ENCODE measurements around the gene GRM6. TPM values are rescaled to one million over a fixed set of nuclear protein-coding genes. Genes with fewer than 3 reads are reported as not detected.

Gene GRM6
- total RNA-seq, 1 experiment from 2014 or later, result not detected

- Histone ChIP-seq H3K36me3 (no peaks in the 10 kb centered on the region), H3K27me3 (no peaks in the 10 kb centered on the region), H3K4me3 (no peak overlapping the region), H3K27ac (no peak overlapping the region), H3K9me3 (replicated peaks) (no peaks in the 10 kb centered on the region), H3K4me1 (no peaks in the 10 kb centered on the region)
- DNase-seq, result no peak
Measured at GRCh38 chr5:178991190-178992145, 3.7 kb downstream of the GRM6 start.

DNA sequence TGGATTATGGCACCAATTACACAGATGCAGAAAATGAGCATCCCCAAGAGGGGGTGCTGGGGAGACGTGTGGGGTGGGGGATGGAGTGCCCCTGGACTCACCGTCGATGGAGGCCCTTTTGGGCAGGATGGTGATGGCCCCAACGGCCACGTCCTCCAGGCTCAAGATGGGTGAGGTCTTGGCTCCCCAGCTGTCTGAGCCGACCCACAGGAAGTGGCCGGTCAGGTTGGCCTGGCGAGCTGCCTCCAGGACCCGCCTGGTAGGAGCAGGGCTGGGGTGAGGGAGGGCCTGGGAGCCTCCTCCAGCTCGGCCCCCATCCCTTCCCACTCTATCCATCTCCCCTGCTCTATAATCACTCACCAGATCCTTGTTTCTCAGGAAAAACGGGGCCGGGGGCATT is 4.6 kb downstream of the GRM6 start:
- Histone ChIP-seq H3K27me3 (no peaks in the 10 kb centered on the region), H3K27ac (no peak overlapping the region), H3K9me3 (replicated peaks) (no peaks in the 10 kb centered on the region), H3K36me3 (no peaks in the 10 kb centered on the region), H3K4me3 (no peak overlapping the region), H3K4me1 (no peaks in the 10 kb centered on the region)
- DNase-seq, result no peak

DNA sequence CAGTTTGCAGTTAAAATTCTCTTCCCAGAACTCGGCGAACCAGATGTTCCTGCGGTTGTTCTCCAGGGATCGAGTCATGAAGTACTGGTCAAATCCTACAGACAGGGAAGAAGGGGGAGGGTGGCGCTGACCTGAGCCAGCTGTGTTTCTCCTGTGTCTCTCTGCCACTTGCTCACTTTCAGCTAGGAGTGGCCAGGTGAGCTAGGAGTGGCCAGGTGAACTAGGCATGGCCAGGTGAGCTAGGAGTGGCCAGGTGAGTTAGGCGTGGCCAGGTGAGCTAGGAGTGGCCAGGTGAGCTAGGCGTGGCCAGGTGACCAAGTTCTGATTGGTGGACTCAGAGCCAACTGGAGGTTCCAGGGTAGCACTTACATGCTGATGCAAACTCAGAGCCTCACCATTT is 5.8 kb downstream of the GRM6 start:
- DNase-seq, result no peak
- Histone ChIP-seq H3K27me3 (no peaks in the 10 kb centered on the region), H3K9me3 (replicated peaks) (no peaks in the 10 kb centered on the region), H3K4me3 (no peak overlapping the region), H3K4me1 (no peaks in the 10 kb centered on the region), H3K27ac (no peak overlapping the region), H3K36me3 (no peaks in the 10 kb centered on the region)

DNA sequence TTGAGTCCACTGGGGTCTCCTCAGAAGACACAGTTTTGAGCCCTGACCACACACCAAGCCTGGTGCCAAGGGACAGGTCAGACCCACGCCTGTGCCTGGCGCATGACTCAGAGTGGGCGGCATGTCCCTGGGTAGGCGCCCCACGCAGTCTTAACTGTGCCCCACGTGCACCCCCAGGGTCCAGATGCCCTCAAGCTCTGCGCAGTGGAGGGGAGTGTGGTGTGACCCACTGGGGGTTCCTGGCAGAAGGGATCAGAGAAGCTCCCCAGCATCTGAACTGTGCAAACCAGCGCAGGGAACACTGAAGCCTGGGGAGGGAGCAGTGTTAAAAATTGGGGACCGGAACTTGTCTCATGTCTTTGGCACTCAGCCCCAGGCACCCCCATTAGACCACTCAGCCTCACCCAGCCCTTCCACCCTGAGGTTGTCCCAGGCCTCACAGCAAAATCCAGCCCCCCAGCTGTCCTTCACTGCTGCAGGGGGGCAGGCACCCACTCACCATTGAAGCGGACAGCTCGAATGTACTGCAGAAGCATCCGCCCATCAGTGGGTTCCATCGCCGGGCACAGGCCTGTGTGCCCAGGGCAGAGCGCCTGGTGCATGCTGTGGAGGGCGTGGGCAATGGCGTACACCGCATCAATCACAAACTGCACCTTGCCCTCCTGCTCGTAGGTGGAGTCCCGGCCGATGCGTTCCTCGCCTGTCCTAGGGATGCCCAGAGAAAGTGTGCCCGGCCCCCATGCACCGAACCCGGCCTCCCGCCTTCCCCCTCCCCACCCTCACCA is 6.5 kb downstream of the GRM6 start:
- H3K9me3 ChIP-seq (replicated peaks), result no peaks in the 10 kb centered on the region

GRCh38 chr5:178986326-178986960 is 8.7 kb downstream of the GRM6 start:
- no peak overlapping the region for H3K4me3 ChIP-seq
- H3K9me3 ChIP-seq (replicated peaks), result no peaks in the 10 kb centered on the region
- no peak for DNase-seq
- H3K4me1 ChIP-seq, result no peaks in the 10 kb centered on the region
- H3K27me3 ChIP-seq, result no peaks in the 10 kb centered on the region
- H3K36me3 ChIP-seq, result no peaks in the 10 kb centered on the region
- no peak overlapping the region for H3K27ac ChIP-seq

More for the DNA sequence above, 6.5 kb downstream of the GRM6 start:
- no peak for DNase-seq
- no peak overlapping the region for H3K27ac ChIP-seq
- H3K4me3 ChIP-seq, result no peak overlapping the region
- H3K36me3 ChIP-seq, result no peaks in the 10 kb centered on the region
- H3K4me1 ChIP-seq, result no peaks in the 10 kb centered on the region
- no peaks in the 10 kb centered on the region for H3K27me3 ChIP-seq

GRCh38 chr5:178984145-178985072 is 10.7 kb downstream of the GRM6 start:
- Histone ChIP-seq H3K9me3 (replicated peaks) (no peaks in the 10 kb centered on the region), H3K4me1 (no peaks in the 10 kb centered on the region)

DNA sequence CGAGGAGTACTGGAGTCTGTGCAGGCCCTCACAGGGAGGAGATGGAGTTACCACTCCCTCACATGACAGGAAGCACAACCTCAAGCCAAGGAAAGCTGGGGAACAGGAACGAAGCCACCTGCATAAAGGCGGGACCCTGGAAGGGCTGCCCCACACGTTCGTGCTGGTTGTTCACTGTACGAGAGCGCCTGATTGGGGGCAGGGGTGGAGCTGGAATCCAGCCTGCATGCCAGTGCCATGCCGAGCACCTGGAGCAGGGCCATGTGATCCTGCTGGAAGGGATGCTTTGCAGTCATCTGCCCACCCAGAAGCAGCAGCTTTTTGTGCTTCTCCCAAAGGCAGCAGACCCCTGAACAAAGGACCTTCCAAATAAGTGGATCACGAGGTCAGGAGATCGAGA is 11.4 kb downstream of the GRM6 start:
- H3K27ac ChIP-seq, result no peak overlapping the region
- no peaks in the 10 kb centered on the region for H3K9me3 ChIP-seq (replicated peaks)
- no peaks in the 10 kb centered on the region for H3K36me3 ChIP-seq

More at GRCh38 chr5:178984145-178985072, 10.7 kb downstream of the GRM6 start:
- Histone ChIP-seq H3K27me3 (no peaks in the 10 kb centered on the region), H3K36me3 (no peaks in the 10 kb centered on the region), H3K4me3 (no peak overlapping the region), H3K27ac (no peak overlapping the region)
- no peak for DNase-seq

DNA sequence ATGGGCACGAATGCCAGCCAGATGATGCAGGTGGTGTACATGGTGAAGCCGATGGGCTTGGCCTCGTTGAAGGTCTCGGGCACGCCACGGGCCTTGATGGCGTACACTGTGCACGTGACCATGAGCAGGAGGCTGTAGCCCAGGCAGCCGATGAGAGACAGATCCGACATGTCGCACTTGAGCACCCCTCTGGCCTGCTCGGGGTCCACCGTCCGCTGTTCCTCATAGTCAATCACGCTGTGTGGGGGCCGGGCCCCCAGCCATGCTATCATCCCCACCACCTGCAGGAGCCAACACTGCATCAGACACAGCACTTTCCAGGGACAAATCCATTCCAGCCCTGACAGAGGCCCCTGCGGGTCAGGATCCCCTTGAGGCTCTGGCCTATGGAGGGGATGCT is 12.2 kb downstream of the GRM6 start:
- H3K36me3 ChIP-seq, result no peaks in the 10 kb centered on the region
- H3K4me1 ChIP-seq, result no peaks in the 10 kb centered on the region
- no peak for DNase-seq
- no peak overlapping the region for H3K4me3 ChIP-seq
- H3K27ac ChIP-seq, result no peak overlapping the region
- H3K9me3 ChIP-seq (replicated peaks), result no peaks in the 10 kb centered on the region
- H3K27me3 ChIP-seq, result no peaks in the 10 kb centered on the region

More for the DNA sequence above, 11.4 kb downstream of the GRM6 start:
- DNase-seq, result no peak
- no peak overlapping the region for H3K4me3 ChIP-seq
- H3K27me3 ChIP-seq, result no peaks in the 10 kb centered on the region
- H3K4me1 ChIP-seq, result no peaks in the 10 kb centered on the region

GRCh38 chr5:178981381-178981780 is 13.7 kb downstream of the GRM6 start:
- DNase-seq, result no peak
- Histone ChIP-seq H3K27me3 (no peaks in the 10 kb centered on the region), H3K4me3 (no peak overlapping the region), H3K4me1 (no peaks in the 10 kb centered on the region), H3K27ac (no peak overlapping the region), H3K36me3 (no peaks in the 10 kb centered on the region), H3K9me3 (replicated peaks) (no peaks in the 10 kb centered on the region)

DNA sequence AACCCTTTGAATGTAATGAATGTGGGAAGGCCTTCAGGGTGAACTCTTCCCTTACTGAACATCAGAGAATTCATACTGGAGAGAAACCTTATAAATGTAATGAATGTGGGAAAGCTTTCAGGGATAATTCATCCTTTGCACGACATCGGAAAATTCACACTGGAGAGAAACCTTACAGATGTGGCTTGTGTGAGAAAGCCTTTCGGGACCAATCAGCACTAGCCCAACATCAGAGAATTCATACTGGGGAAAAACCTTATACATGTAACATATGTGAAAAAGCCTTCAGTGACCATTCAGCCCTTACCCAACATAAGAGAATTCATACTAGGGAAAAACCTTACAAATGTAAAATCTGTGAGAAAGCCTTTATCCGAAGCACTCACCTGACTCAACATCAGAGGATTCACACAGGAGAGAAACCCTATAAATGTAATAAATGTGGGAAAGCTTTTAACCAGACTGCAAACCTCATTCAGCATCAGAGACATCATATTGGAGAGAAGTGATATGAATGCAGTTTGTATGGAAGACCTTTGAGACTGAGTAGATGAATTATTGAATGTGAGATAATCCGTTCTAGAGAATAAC is 29.6 kb downstream of the GRM6 start:
- DNase-seq, result no peak
- Histone ChIP-seq H3K36me3 (no peaks in the 10 kb centered on the region), H3K27me3 (no peaks in the 10 kb centered on the region), H3K9me3 (replicated peaks) (peaks cover 9% of the 10 kb centered on the region), H3K4me3 (no peak overlapping the region), H3K27ac (no peak overlapping the region), H3K4me1 (no peaks in the 10 kb centered on the region)

DNA sequence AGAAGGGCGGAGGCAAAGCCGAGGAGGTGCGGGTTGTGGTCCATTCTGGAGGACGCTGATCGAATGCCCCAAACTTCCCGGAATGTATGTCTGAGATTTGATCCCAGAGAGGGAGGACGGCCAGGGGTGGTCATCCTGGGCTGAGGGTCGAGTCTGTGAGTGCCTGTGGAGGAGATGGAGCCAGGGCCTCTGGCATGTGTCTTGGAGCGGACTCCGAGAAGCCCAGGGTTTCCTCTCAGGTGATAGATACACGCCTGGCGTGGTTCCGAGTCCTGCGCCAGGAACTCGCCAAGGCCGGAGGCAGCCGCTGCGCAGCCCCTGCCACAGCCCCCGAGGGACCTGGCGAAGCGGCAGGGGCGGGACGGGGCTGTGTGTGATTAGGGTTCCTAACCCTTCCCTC is 53.8 kb downstream of the GRM6 start:
- DNase-seq, result no peak
- Histone ChIP-seq H3K4me3 (no peak overlapping the region), H3K27ac (no peak overlapping the region), H3K9me3 (replicated peaks) (no peaks in the 10 kb centered on the region), H3K4me1 (no peaks in the 10 kb centered on the region), H3K27me3 (no peaks in the 10 kb centered on the region), H3K36me3 (no peaks in the 10 kb centered on the region)

DNA sequence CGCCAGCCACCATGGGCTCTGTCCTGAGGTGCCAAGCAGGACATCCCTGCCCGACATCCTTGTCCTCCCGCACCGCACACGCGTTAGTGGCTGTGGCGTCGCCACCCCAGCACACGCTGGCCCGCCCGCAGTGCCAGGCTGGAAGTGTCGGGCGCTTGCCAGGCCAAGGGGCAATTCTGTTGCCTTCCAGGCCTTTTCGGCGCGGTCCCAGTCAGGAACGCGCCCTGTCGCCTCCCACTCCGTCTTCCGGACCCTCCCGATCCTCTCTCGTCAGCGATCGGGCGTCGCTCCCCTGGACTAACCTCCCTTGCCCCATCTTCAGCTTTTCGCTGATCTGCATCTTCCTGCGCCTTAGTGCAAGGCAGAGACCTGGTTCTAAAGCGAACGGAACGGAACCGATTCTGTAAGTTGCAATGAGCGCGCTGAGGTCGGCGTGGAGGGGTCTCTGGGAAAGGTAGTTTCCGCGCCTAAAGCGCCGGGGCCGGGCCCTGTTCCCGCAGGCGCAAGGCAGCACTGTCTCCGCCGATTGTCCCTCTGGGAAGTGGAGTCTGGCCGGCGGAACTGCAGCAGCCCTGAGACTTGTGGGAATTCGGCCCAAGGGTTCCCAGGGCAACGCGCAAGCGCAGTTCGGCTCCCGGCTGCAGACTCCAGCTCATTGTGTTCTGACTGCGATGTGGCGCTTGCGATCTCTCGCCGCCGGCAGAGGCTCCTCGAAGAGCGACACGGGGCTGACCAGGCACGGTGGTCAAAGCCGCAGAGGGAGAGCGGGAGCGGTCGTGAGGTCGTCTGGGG is 54.4 kb downstream of the GRM6 start, which contains the start of gene ZNF454:
ZNF454 (plus strand) TSS at position 630 of the 792 bp plus-strand sequence. CDS start 1,594 bp downstream, outside the sequence.
- DNase-seq, result no peak
- H3K9me3 ChIP-seq (replicated peaks), result no peaks in the 10 kb centered on the region

More for the DNA sequence above, 54.4 kb downstream of the GRM6 start, which contains the start of gene ZNF454:
- Histone ChIP-seq H3K27me3 (no peaks in the 10 kb centered on the region), H3K4me1 (no peaks in the 10 kb centered on the region), H3K4me3 (no peak within 1 kb of the TSS), H3K36me3 (no peaks in the 10 kb centered on the region), H3K27ac (no peak within 1 kb of the TSS)

Measured in SJCRH30 (cell line).